NCI-H1048 (cell line): ENCODE measurements around the gene SPNS2.
"Not testable (repeated sequence)": the region's sequence is repeated elsewhere in the genome, so short reads cannot be mapped to it uniquely, and the experiment has no call there.

Source experiments
- DNase-seq: peaks from one replicate; lab custom pipeline; 2025; lab: John Stamatoyannopoulos, UW

Gene SPNS2

DNA sequence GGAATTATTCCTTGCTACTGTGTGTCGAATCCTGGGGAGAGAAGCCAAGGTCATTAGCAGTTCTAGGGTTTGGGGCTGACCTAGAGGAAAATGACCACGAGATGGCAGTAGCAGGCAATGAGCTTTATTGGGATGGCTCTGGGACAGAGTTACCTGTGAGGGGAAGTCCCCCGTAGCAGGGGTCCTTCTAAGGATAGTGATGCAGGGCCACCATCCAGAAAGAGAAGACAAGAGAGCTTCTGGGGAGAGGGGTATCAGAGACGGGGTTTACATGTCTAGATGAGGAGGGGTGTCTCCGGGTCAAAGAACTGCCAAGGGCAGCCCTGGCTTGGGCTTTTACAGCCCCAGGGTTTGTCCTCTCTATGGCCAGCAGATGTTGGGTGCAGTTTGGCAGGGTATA is 68.1 kb downstream of the SPNS2 start:
- no peak for DNase-seq

DNA sequence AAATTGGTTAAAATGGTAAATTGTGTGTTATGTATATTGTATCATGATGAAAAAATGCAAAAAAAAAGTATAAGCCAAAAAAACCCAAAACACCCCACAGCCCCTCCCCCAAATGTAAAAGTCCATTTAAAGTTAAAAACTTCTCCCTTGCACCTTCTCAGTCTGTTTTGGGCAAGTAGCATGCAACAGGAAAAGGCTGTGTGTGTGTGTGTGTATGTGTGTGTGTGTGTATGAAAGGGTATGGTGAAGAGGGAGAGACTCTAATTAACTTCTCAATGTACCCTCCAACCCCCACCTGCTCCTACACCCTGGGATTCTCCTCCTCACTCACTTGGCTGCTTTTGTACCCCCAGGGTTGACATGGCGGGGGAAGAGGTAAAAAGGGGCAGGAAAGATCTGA is 70.9 kb downstream of the SPNS2 start:
- DNase-seq, result no peak

DNA sequence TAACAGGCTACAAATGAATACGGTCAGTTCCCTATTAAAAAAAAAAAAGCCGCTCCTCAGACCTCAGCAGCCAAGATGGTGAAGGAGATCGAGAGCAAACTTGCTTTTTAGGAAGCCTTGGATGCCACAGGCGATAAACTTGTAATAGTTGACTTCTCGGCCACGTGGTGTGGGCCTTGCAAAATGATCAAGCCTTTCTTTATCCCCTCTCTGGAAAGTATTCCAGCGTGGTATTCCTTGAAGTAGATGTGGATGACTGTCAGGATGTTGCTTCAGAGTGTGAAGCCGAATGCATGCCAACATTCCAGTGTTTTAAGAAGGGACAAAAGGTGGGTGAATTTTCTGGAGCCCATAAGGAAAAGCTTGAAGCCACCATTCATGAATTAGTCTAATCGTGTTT is 73.5 kb downstream of the SPNS2 start:
- no peak for DNase-seq

DNA sequence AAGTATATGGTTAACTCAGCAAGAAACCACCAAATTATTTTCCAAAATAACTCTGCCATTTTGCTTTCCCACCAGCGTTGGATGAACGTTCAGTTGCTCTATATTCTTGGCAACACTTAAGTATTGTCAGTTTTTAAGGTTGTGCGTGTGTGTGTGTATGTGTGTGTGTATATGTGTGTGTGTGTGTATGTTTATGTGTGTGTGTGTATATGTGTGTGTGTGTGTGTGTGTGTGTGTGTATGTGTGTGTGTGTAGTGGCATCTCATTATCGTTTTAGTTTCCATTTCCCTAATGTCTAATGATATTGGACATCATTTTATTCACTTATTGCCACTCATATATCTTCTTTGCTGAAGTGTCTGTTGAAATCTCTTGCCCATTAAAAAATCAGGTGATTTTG is 74.4 kb downstream of the SPNS2 start:
- no peak for DNase-seq

DNA sequence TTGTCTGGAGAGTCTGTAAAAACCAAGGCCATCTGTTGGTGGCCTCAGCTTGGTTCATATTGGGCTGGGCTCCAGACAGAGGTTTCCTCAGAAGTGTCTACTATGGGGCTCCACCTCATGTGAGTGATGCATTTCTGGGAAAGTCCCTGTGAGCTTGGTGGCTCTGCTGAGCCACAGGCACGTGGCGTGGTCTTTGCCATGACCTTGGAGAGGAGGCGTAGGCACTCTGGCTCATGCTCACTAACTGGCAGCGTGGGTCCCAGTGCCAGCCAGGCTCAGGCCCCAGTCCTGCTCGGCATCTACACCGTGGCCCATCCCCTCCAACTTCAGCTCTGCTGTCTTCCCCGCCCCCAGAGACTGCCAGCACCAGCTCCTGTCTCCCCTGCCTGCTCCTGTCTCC is 75.0 kb downstream of the SPNS2 start:
- DNase-seq, result no peak

DNA sequence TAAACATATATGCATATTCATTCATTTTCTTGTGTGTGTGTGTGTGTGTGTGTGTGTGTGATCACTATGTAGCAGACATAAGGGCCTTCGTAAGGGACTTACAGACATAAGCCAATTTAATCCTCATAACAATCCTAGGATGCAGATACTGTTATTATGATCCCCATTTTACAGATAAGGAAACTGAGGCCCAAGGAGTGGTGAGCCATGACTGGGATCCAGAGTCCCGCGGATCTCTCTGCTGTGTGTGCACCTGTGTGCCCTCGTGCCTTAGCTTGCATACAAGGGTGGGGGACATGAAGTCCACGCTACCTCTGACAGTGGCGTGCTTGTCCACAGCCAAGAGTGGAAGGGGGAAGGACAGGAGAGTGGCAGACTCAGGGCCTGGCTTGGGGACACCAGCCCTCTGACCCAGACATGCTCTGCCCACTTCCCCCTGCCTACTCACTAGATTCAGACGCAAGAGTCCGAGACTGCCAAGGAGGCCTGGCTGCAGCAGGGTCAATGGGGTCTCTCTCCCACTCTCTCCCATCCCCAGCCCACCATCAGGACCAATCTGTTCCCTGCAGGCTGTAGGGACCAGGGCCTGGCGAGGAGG is 75.9 kb downstream of the SPNS2 start:
- no peak for DNase-seq

DNA sequence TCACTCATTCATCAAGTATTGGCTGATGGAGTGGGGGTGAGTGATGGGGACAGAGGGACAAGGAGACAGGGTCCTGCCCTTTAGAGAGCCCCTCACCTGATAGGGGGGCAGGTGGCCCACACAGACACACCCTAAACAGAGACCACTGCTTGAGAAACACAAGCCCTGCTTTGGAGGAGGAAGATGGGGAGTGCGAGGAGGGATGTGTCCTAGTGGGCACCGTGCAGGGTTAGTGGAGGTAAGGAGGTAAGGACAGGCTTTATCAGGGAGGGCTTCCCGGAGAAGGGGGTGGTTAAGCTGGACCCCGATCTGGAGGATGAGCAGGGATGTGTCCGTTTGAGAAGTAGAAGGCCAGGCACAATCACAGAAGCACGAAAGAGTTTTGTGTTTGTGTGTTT is 77.5 kb downstream of the SPNS2 start:
- no peak for DNase-seq

DNA sequence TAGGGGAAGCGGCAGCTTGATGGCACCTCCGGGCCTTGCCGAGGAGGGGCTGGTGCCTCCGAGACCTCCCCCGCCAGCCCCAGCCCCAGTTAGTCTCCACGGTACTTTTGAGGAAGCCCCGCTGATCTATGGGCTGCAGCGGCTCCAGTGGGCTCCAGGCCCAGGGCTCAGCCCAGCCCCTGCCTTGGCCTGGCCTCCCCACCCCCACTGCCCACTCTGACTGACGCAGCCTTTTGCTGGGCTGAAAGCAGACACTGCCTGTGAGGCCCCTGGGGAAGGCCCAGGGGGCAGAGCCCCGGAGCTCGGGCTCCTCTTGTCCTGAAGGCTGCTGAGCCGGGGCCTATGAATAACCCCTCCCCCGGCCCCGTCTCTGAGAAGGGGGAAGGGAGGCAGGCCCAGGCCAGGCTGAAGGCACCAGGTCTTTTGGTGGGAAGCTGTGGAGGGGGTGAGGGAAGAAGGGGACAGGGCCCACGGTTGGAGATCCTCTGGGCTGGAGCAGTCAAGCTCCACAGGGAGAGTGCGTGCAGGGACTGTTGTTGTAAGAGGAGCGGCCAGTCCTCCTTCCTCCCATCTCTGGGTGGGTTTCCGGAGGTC is 78.1 kb downstream of the SPNS2 start:
- DNase-seq, result no peak

DNA sequence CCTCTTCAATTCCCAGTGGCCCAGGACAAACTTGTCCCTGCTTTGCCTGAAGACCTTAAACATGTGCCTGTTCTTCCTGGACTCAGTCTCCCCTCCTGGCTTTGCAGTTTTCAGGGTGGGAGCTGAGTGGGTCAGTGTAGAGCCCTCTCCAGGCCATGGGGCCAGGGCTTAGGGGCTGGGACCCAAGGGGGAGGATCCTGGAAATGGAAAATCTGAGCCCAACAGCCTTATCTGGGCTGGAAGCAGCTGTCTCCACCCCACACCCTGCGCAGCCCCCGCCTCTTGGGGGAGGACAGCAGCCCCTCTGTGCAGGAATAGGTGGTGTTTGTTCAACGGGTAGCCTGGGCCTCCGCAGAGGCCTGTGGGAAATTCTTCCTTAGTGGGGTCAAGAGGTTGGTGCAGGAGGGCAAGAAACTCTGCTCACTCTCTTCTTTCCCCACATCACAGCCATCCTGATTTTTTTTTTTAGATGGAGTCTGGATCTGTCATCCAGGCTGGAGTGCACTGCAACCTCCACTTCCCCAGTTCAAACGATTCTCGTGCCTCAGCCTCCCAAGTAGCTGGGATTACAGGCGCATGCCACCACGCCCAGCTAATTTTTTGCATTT is 78.8 kb downstream of the SPNS2 start:
- DNase-seq, result no peak

DNA sequence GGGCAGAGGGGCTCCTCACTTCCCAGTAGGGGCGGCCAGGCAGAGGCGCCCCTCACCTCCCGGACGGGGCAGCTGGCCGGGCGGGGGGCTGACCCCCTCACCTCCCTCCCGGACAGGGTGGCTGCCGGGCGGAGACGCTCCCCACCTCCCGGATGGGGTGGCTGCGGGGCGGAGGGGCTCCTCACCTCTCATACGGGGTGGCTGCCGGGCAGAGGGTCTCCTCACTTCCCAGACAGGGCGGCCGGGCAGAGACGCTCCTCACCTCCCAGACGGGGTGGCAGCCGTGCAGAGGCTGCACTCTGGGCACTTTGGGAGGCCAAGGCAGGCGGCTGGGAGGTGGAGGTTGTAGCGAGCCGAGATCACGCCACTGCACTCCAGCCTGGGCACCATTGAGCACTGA is 79.7 kb downstream of the SPNS2 start:
- not testable (repeated sequence) for DNase-seq

DNA sequence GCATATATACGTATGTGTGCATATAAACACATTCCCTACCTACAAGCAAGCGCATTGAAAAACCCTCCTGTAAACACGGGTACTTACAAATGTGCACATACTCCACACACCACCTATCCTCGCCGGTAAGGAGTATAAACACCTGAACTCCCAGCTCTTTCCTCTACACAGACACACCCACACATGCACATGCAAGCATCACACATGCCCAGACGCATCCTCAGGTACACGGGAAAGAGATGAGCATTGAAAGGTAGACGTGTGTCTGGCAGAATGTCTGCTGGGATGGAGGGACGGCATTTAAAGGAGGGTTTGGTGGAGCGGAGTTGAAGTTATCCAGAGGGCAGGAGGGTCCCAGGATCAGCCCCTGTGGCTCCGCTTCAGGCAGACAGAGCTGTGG is 81.0 kb downstream of the SPNS2 start:
- DNase-seq, result no peak

DNA sequence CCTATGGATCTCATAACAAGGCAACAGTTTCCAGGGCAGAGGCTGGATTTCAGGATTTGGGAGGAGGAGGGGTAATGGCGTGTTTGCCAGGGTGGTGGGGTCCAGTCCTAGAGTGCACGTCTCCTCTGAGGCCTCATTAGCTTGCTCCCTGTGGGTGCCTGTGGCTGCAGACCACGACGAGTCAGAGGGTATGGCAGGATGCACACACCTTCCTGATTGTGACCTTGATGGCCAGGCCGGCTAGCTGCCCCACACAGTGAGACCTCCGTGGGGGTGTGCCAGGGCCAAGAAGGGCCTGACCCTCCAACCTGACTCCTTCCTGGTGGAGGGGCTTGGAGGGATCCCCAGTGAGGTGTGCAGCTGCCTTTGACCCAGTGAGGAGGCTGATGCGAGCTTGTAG is 81.6 kb downstream of the SPNS2 start:
- no peak for DNase-seq

DNA sequence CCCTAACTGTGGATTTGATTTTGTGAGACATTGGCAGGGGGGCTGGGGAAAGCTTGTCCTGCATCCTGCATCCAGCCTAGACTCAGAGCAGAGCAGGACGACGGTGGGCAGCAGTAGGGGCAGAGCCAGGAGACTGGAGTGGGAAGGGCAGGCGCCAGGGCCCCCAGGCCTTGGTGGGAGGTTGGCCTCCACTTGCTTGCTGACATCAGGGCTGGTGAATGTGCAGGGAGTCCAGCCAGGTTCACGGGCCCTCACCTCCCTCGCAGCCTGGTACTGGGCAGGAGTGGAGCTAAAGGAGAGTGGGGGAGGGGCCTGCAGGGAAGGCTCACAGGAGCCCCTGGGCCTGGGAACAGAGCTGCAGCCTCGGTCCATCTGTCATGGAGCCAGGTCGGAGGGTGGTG is 83.4 kb downstream of the SPNS2 start:
- no peak for DNase-seq

DNA sequence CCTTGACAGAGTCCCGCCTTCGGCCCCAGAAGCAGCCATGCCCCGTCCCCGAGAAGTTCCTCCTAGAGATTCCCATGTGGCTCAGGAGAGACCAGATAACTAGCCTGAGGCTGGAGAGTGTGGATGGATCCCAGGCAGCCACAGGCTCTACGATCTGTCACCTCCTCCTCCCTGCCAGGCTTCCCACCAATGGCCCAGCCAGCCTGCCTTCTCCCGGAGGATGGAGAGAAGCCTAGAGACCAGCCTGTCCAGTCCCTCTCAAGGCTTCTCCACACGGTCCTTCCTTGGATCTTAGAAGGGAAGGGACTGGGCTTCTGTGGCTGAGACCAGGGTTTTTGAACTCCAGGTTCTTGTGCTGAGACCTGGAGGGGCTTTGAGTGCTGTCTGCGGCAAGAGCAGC is 84.0 kb downstream of the SPNS2 start:
- no peak for DNase-seq

DNA sequence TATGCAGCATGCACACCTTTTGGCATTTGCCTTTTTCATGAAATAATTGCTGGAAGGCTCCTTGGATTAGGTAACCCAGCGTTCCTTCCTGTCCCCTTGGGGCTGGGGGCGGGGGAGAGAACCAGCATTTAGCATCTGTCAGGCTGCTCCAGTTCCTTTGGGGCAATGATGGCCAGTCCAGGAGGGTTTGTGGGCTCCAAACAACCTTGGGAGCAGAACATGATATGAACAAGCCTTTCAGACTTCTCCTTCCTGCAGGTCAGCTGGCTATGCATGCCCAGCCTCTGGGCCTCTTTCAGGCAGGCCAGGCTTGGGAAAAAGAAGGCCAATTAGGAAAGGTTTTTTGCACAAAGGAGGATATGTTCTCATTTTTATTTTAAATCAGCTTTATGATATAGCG is 84.5 kb downstream of the SPNS2 start:
- DNase-seq, result no peak

DNA sequence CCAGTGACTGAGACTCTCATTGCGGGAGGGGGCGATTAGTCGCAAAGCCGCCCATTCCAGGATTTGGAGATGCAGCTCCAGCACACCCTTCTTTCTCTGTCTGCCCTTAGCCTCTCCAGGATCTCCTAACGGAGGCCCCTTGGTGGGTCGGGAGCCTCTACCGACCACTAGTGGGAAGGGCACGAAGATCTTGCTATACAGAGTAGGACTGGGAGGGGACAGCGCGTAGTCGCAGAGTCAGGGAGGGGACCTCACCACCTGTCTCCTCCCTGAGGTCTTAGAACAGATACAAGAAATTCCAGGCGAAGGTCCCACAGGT is 85.1 kb downstream of the SPNS2 start:
- no peak for DNase-seq

DNA sequence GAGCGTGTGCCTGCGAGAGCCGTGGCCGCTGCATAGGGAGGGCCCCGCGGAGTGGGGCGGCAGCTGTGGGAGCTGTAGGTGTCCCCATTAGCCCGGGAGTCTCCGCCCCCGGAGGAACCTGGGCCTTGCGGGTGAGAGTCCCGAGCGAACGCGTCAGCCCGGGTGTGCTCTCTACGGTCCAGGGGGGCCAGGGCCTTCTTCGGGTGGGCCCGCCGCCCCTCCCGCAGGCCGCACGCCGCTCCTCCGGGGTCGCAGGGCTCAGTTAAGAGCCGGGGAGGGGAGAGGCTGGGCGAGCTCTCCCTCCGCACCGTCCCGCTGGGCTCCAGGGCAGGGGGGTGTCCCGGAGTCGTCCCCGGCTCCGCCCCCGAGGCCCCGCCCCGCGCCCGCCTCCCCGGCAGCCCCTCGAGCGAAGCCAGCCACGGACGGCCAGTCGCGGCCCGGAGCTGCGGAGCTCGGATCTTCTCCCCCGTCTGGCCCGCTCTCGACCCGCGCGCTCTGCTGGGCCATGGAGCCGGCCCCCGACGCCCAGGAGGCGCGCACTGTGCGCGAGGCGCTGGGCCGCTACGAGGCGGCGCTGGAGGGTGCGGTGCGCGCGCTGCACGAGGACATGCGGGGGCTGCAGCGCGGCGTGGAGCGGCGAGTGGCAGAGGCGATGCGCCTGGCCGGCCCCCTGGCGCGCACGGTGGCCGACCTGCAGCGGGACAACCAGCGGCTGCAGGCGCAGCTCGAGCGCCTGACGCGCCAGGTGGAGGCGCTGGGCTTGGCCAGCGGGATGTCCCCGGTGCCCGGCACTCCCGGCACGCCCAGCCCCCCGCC is 85.6 kb downstream of the SPNS2 start, which contains the start of gene SMTNL2:
SMTNL2 (plus strand) TSS at position 429 of the 816 bp plus-strand sequence; CDS start at position 506, 77 bp downstream.
- DNase-seq, result no peak

DNA sequence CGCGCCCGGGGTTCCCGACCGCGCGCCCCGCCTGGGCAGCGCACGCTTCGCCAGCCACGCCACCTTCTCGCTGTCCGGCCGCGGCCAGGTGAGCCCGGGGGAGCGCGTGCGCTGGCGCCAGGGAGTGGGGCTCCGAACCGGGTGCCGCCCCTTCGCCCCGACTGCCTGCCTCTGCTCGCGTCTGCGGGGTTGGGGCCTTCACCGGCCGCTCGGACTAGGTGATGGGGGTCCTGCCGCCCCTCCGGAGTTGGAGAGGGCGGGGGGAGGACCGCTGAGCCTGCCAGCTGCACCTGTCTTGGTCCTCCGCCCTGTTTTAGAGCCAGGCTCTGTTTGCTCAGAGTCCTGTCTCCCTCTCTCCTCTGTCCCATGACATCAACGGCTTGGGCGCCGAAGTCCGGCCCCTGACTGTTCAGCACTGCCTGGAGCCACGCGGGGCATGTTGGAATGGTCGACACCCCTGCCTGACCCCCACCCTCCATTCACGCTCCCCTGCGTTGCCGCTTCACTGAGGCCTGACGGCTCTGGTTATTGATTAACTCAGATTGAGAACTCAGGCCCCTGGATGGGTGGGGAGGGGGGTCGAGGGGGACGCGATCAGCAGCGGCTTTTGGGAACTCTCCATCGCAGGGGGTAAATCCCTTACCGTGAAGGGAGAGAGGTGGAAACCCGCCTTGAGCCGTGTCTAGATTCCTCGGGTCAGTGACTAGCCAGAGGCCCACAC is 86.4 kb downstream of the SPNS2 start:
- no peak for DNase-seq

DNA sequence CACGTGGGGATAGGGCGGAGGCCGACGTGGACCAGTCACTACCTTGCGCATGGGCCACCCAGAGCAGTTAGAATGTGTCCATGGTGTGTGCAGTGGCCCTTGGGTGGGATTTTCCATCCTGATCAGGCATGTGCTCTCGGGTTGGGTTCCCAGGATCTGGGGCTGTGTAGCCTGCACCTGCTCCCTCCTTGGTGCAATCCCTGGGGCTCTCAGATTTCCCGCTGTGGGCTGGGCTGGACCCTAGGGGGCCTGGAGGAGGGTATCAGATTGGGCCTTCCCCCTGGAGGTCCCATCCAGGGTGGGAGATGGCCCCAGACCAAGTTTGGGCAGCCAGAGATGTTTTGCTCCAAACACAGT is 86.9 kb downstream of the SPNS2 start:
- DNase-seq, result no peak

DNA sequence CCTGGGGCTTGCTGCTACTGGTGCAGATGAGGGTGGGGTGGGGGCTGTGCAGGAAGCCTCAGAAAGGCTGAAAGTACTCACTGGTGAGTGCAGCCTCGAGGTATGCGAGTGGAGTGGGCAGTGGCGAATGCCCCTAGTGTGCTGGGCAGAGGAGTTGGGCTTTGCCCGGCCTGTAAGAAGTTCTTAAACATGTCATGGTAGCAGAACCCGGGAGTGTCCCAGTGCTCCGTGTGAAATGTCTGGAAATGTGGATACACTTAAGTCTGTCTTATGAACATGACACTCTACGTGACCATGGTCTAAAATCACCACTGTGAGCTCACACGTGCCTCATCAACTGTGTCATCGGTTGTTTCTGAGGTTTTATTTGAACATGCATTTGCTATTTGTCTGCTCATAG is 87.4 kb downstream of the SPNS2 start:
- no peak for DNase-seq

DNA sequence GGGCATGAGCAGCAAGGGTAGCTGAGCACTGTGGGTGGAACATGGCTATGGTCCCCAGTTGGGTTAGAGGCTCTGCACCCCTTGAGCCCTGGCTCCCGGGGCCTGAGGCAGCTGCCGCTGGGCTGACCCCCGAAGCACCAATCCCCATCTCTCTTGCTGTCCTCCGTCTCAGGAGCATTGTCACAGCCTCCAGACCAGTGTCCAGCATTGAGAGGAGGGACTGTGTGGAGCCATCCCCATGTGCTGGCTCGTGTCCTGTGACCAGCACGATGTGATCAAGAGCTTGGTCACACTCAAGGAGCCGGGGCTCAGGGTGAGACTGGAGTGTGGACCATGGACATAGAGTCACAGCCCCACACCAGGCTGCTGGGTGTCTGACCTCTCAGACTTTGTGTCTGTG is 88.5 kb downstream of the SPNS2 start:
- no peak for DNase-seq

DNA sequence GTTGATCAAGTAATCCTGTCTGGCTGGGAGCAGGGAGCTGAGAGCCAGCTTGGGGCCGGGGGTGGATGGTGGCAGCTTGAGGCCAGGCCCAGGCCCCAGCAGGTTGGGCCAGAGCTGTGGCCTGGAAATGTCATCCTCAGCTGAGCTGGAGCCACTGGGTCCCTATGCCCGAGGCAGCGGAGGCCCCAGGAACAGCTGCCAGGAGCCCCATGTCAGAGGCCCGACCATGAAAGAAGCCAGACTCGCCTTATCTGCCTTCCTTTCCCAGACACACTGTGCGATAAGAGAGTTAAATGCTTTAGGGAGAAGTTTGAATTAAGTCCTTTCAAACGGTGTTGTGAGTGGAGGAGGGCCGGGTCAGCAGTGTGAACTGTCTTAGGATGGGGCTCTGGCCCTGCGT is 89.1 kb downstream of the SPNS2 start:
- no peak for DNase-seq

DNA sequence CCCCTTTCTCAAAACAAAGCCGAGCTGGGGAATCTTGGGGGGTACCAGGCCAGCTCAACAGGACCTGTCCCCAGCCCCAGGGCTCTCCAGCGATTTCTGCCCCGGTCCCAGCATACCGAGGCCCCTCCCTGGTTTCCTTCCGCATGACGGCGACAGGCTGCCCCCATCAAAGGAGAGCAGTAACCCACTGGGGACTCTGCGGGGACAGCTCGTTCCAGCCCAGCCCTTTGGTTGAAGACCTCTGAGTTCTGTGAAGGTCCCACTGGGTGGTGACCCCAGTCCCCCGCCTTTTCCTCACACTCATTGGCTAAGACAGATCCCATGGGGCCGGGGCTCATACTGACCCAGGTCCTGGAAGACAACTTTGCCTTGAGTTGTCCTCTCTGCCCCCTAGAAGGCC is 89.7 kb downstream of the SPNS2 start:
- no peak for DNase-seq
